KMS-11 (cell line): ENCODE results near the gene CDH4.

Experiments
- H2AFZ ChIP-seq: fragments of 200-600 bp; sonication (generic); 2 replicates; pipeline ENCODE4 v1.6.1; 2016; ENCODE audit warnings: antibody characterized with exemption, mixed run types, low read depth
- H3K27ac ChIP-seq: fragments of 200-600 bp; sonication (generic); 2 replicates; pipeline ENCODE4 v1.6.1; 2016; ENCODE audit warnings: mild to moderate bottlenecking, mixed run types
- H3K27me3 ChIP-seq: fragments of 200-600 bp; sonication (generic); 2 replicates; pipeline ENCODE4 v1.6.1; 2017; ENCODE audit warnings: mild to moderate bottlenecking, low read depth, mixed run types, moderate library complexity; ENCODE audit not compliant: insufficient read depth
- H3K36me3 ChIP-seq: fragments of 200-600 bp; sonication (generic); 2 replicates; pipeline ENCODE4 v1.6.1; 2017; ENCODE audit warnings: mild to moderate bottlenecking, mixed run types; ENCODE audit not compliant: insufficient read depth
- H3K4me1 ChIP-seq: fragments of 200-600 bp; sonication (generic); 2 replicates; pipeline ENCODE4 v1.6.1; 2016; ENCODE audit warnings: mild to moderate bottlenecking, low read depth, mixed run types; ENCODE audit not compliant: poor library complexity, severe bottlenecking
- H3K4me2 ChIP-seq: fragments of 200-600 bp; sonication (generic); 2 replicates; pipeline ENCODE4 v1.7.0; 2016; ENCODE audit warnings: mild to moderate bottlenecking, mixed run types
- H3K4me3 ChIP-seq: fragments of 200-600 bp; sonication (generic); IDR thresholded peaks from 2 replicates; pipeline ENCODE4 v1.6.1; 2017; ENCODE audit warnings: low read depth, low read length, mixed read lengths; ENCODE audit not compliant: insufficient read depth
- H3K79me2 ChIP-seq: fragments of 200-600 bp; sonication (generic); 2 replicates; pipeline ENCODE4 v1.6.1; 2016; ENCODE audit warnings: low read depth, mixed run types; ENCODE audit not compliant: insufficient read depth
- H3K9ac ChIP-seq: fragments of 200-600 bp; sonication (generic); 2 replicates; pipeline ENCODE4 v1.6.1; 2016; ENCODE audit warnings: mild to moderate bottlenecking, mixed run types
- H4K20me1 ChIP-seq: fragments of 200-600 bp; sonication (generic); 2 replicates; pipeline ENCODE4 v1.6.1; 2016; ENCODE audit warnings: mild to moderate bottlenecking, mixed run types; ENCODE audit not compliant: insufficient read depth
- TF ChIP-seq, protein P1 (sequence below): fragments of 200-600 bp; sonication (generic); conservative IDR thresholded peaks from 2 replicates; pipeline ENCODE4 v1.6.1; 2017; ENCODE audit warnings: low read depth, mild to moderate bottlenecking, antibody characterized with exemption, low read length, moderate library complexity, mixed read lengths

The CDH4 gene

DNA sequence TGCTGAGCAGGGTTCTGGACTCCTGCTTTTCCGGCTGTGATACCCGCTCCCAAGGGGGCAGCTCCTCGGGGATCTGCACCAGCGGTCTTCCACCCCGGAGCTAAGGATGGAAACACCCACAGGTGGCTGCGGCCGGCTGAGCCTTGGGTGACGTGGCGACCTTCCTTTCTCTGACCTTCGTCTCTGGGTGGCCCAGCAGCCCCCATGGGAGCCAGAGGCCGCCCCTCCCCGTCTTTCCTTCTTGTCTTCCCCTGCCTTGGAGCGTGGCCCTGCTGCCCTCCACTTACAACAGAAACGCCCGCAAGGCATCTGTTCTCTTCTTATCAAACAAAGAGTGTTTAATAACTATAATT is 407.9 kb downstream of the CDH4 start:
- Histone ChIP-seq H3K27me3 (peaks cover 15% of the 10 kb centered on the region; the same call in 1 of the 2 replicates), H3K36me3 (no peaks in the 10 kb centered on the region), H3K4me3 (no peak overlapping the region), H3K4me1 (no peaks in the 10 kb centered on the region), H3K9ac (no peak overlapping the region), H3K4me2 (no peak overlapping the region), H2AFZ (no peak overlapping the region), H4K20me1 (no peaks in the 10 kb centered on the region), H3K79me2 (no peaks in the 10 kb centered on the region), H3K27ac (no peak overlapping the region)
- TF ChIP-seq, protein P1, sequence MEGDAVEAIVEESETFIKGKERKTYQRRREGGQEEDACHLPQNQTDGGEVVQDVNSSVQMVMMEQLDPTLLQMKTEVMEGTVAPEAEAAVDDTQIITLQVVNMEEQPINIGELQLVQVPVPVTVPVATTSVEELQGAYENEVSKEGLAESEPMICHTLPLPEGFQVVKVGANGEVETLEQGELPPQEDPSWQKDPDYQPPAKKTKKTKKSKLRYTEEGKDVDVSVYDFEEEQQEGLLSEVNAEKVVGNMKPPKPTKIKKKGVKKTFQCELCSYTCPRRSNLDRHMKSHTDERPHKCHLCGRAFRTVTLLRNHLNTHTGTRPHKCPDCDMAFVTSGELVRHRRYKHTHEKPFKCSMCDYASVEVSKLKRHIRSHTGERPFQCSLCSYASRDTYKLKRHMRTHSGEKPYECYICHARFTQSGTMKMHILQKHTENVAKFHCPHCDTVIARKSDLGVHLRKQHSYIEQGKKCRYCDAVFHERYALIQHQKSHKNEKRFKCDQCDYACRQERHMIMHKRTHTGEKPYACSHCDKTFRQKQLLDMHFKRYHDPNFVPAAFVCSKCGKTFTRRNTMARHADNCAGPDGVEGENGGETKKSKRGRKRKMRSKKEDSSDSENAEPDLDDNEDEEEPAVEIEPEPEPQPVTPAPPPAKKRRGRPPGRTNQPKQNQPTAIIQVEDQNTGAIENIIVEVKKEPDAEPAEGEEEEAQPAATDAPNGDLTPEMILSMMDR, result no peak

- Histone ChIP-seq H3K9ac (no peak overlapping the region), H3K4me1 (no peaks in the 10 kb centered on the region), H3K27me3 (peaks cover 20% of the 10 kb centered on the region), H3K4me2 (no peak overlapping the region), H2AFZ (no peak overlapping the region), H3K36me3 (no peaks in the 10 kb centered on the region), H3K27ac (no peak overlapping the region), H3K4me3 (no peak overlapping the region), H4K20me1 (no peaks in the 10 kb centered on the region), H3K79me2 (no peaks in the 10 kb centered on the region)
- TF ChIP-seq, protein P1, result no peak
Observed at GRCh38 chr20:61660559-61660958, 408.5 kb downstream of the CDH4 start.

GRCh38 chr20:61661025-61661424 is 409.0 kb downstream of the CDH4 start:
- H3K4me1 ChIP-seq, result no peaks in the 10 kb centered on the region
- no peak overlapping the region for H3K4me2 ChIP-seq
- H3K27ac ChIP-seq, result no peak overlapping the region
- H4K20me1 ChIP-seq, result no peaks in the 10 kb centered on the region
- peaks cover 24% of the 10 kb centered on the region for H3K27me3 ChIP-seq
- no peaks in the 10 kb centered on the region for H3K36me3 ChIP-seq
- H3K79me2 ChIP-seq, result no peaks in the 10 kb centered on the region
- no peak overlapping the region for H3K9ac ChIP-seq
- H2AFZ ChIP-seq, result no peak overlapping the region
- TF ChIP-seq, protein P1, result no peak
- no peak overlapping the region for H3K4me3 ChIP-seq

DNA sequence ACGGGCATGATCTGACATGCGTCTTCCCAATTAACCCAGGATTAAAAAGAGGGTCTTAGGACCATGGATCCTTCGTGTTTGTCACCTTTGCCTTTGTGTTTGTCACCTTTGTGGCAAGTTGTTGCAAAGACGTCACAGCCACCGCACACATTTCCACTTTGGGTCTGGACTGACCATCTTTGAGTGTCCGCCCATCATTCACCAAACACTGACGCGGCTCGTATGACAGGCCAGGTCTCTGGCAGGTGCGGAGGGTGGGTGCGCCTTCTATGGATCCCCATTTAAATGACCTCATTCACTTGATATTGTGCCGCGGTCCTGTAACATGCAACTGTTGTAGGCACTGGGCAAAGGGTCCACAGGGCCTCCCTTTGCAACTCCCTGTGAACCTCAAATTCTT is 409.5 kb downstream of the CDH4 start:
- H3K36me3 ChIP-seq, result no peaks in the 10 kb centered on the region
- H3K4me2 ChIP-seq, result no peak overlapping the region
- peaks cover 30% of the 10 kb centered on the region for H3K27me3 ChIP-seq

More for the DNA sequence above, 409.5 kb downstream of the CDH4 start:
- TF ChIP-seq, protein P1, result no peak
- H3K4me3 ChIP-seq, result no peak overlapping the region
- no peaks in the 10 kb centered on the region for H3K79me2 ChIP-seq
- no peak overlapping the region for H3K27ac ChIP-seq
- H3K9ac ChIP-seq, result no peak overlapping the region
- no peaks in the 10 kb centered on the region for H4K20me1 ChIP-seq
- no peak overlapping the region for H2AFZ ChIP-seq
- H3K4me1 ChIP-seq, result no peaks in the 10 kb centered on the region
